Neural progenitor cell (in vitro differentiated cells): ENCODE results near the gene KIF26A.

Source experiments
- EZH2phosphoT487 ChIP-seq: fragments of 200-600 bp; sonication (generic); IDR thresholded peaks from 2 replicates; pipeline ENCODE4 v1.6.1; 2017; ENCODE audit warnings: antibody characterized with exemption
- TF ChIP-seq, protein P1 (sequence below): fragments of 200-600 bp; sonication (generic); IDR thresholded peaks from 2 replicates; pipeline ENCODE4 v1.5.1; 2017; ENCODE audit warnings: antibody characterized with exemption, mild to moderate bottlenecking

DNA sequence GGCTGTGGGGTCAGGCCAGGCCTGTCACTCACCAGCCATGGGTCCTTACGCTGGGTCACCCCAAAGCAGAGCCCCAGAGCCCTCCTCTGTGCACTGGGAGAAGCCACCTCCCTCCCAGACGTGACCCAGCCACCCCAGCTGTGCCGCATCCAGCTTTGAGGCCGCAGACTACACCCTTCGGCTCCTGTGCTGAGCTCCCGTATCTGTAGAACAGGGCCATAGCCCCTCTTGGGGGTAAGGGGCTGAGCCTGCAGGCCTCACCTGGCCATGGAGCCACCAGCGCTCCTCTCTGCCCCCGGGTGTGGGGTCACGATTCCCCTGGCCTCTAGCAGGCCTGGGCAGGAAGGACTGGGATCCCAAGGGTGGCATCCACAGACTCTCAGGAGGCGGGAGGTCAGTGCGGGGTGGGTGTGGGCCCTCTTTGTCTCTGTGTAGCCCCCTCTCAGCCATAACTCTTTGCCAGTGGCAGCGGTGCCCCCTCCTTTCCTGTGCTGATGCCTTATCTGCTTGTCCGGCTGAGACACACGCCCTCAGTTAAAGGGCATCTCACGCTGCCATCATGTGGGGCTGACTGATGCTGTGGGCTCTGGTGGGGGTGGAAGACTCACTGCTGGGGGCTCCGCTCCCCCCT is 36.6 kb upstream of the KIF26A start:
- TF ChIP-seq, protein P1, sequence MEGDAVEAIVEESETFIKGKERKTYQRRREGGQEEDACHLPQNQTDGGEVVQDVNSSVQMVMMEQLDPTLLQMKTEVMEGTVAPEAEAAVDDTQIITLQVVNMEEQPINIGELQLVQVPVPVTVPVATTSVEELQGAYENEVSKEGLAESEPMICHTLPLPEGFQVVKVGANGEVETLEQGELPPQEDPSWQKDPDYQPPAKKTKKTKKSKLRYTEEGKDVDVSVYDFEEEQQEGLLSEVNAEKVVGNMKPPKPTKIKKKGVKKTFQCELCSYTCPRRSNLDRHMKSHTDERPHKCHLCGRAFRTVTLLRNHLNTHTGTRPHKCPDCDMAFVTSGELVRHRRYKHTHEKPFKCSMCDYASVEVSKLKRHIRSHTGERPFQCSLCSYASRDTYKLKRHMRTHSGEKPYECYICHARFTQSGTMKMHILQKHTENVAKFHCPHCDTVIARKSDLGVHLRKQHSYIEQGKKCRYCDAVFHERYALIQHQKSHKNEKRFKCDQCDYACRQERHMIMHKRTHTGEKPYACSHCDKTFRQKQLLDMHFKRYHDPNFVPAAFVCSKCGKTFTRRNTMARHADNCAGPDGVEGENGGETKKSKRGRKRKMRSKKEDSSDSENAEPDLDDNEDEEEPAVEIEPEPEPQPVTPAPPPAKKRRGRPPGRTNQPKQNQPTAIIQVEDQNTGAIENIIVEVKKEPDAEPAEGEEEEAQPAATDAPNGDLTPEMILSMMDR: no peak
- TF ChIP-seq EZH2phosphoT487: no peak
